Measurements from ENCODE around the gene TMEM270.
A peak's percentile ranks its signal among the peaks of the same experiment; 100 is the strongest.

The TMEM270 gene

GRCh38 chr7:73890555-73891147, 29.7 kb downstream of the TMEM270 start:
- TF ChIP-seq CTCF (IDR thresholded peaks at IDR 0.05; ENCODE audit: low read length, missing control alignments): no peak
- no peak for DNase-seq (ENCODE audit: low read depth)

GRCh38 chr7:73891178-73891885, 30.4 kb downstream of the TMEM270 start:
- DNase-seq (ENCODE audit: low read depth): no peak
- H3K4me3 ChIP-seq (replicated peaks; ENCODE audit: low read depth, low read length): no peak overlapping the region
- peak; percentile 5 for TF ChIP-seq CTCF (IDR thresholded peaks at IDR 0.05; ENCODE audit: low read length, missing control alignments)

More at GRCh38 chr7:73890555-73891147, 29.7 kb downstream of the TMEM270 start:
- no peak overlapping the region for H3K4me3 ChIP-seq (replicated peaks; ENCODE audit: low read depth, low read length)

GRCh38 chr7:73892003-73892999, 31.3 kb downstream of the TMEM270 start:
- no peak overlapping the region for H3K4me3 ChIP-seq (replicated peaks; ENCODE audit: low read depth, low read length)
- peak; percentile 71 for DNase-seq (ENCODE audit: low read depth)
- TF ChIP-seq CTCF (IDR thresholded peaks at IDR 0.05; ENCODE audit: low read length, missing control alignments): no peak

GRCh38 chr7:73893342-73894101, 32.6 kb downstream of the TMEM270 start:
- H3K4me3 ChIP-seq (replicated peaks; ENCODE audit: low read depth, low read length): no peak overlapping the region
- TF ChIP-seq CTCF (IDR thresholded peaks at IDR 0.05; ENCODE audit: low read length, missing control alignments): no peak
- no peak for DNase-seq (ENCODE audit: low read depth)

- no peak for DNase-seq (ENCODE audit: low read depth)
- no peak for TF ChIP-seq CTCF (IDR thresholded peaks at IDR 0.05; ENCODE audit: low read length, missing control alignments)
- no peak overlapping the region for H3K4me3 ChIP-seq (replicated peaks; ENCODE audit: low read depth, low read length)
Measured at GRCh38 chr7:73894166-73894565, 33.2 kb downstream of the TMEM270 start.
